ENCODE measurements around the gene RPL12. TPM values are rescaled to one million over a fixed set of nuclear protein-coding genes. Genes with fewer than 3 reads are reported as not detected.

The RPL12 gene
- total and polyA plus RNA-seq, 2 of the 13 experiments (the other 11 are each of a cell fraction or from before 2014, with no cell fraction given) = 1,551 to 2,590 TPM

GRCh38 chr9:127450243-127450760 is 904 bp downstream of the RPL12 start:
- no TSS peak for BruUV-seq (replicated peaks)
- TF ChIP-seq ISL2 (CRISPR knock-in tag; IDR thresholded peaks at IDR 0.05) (0 out of 2 replicates have a peak, but pooled peaks have one; percentile 17), KLF9 (CRISPR knock-in tag; IDR thresholded peaks at IDR 0.05; ENCODE audit: low read depth) (no peak), ZNF180 (CRISPR knock-in tag; IDR thresholded peaks at IDR 0.05; ENCODE audit: borderline replicate concordance, low read depth) (0 out of 2 replicates have a peak, but pooled peaks have one; percentile 28), CBX2 (IDR thresholded peaks at IDR 0.05; ENCODE audit: low read depth, low read length) (no peak), CBX2 (CRISPR knock-in tag; IDR thresholded peaks at IDR 0.05; ENCODE audit: low read depth) (no peak), SMARCE1 (IDR thresholded peaks at IDR 0.05; ENCODE audit: borderline replicate concordance) (no peak), ZNF232 (CRISPR knock-in tag; IDR thresholded peaks at IDR 0.05; ENCODE audit: borderline replicate concordance) (0 out of 2 replicates have a peak, but pooled peaks have one; percentile 36), ZNF224 (CRISPR knock-in tag; IDR thresholded peaks at IDR 0.05) (no peak), MLLT10 (CRISPR knock-in tag; IDR thresholded peaks at IDR 0.05) (0 out of 2 replicates have a peak, but pooled peaks have one; percentile 33), NFE2 (CRISPR knock-in tag; IDR thresholded peaks at IDR 0.05) (no peak), SIN3A (IDR thresholded peaks at IDR 0.05; ENCODE audit: borderline replicate concordance, low read depth, low read length) (0 out of 2 replicates have a peak, but pooled peaks have one; percentile 46), ZFP62 (CRISPR knock-in tag; IDR thresholded peaks at IDR 0.05) (no peak), TOE1 (CRISPR knock-in tag; IDR thresholded peaks at IDR 0.05) (no peak), POLR2G (IDR thresholded peaks at IDR 0.05; ENCODE audit: low read depth, low read length) (0 out of 2 replicates have a peak, but pooled peaks have one; percentile 13), HIC2 (CRISPR knock-in tag; IDR thresholded peaks at IDR 0.05; ENCODE audit: low read depth) (no peak), ZNF383 (CRISPR knock-in tag; IDR thresholded peaks at IDR 0.05; ENCODE audit: borderline replicate concordance) (no peak)
- TF ChIP-seq, protein P1, sequence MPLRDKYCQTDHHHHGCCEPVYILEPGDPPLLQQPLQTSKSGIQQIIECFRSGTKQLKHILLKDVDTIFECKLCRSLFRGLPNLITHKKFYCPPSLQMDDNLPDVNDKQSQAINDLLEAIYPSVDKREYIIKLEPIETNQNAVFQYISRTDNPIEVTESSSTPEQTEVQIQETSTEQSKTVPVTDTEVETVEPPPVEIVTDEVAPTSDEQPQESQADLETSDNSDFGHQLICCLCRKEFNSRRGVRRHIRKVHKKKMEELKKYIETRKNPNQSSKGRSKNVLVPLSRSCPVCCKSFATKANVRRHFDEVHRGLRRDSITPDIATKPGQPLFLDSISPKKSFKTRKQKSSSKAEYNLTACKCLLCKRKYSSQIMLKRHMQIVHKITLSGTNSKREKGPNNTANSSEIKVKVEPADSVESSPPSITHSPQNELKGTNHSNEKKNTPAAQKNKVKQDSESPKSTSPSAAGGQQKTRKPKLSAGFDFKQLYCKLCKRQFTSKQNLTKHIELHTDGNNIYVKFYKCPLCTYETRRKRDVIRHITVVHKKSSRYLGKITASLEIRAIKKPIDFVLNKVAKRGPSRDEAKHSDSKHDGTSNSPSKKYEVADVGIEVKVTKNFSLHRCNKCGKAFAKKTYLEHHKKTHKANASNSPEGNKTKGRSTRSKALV (CRISPR knock-in tag; IDR thresholded peaks at IDR 0.05) = 0 out of 2 replicates have a peak, but pooled peaks have one; percentile 9
- TF ChIP-seq, protein P2, sequence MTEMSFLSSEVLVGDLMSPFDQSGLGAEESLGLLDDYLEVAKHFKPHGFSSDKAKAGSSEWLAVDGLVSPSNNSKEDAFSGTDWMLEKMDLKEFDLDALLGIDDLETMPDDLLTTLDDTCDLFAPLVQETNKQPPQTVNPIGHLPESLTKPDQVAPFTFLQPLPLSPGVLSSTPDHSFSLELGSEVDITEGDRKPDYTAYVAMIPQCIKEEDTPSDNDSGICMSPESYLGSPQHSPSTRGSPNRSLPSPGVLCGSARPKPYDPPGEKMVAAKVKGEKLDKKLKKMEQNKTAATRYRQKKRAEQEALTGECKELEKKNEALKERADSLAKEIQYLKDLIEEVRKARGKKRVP (CRISPR knock-in tag; IDR thresholded peaks at IDR 0.05) = no peak
- TF ChIP-seq, protein P3, sequence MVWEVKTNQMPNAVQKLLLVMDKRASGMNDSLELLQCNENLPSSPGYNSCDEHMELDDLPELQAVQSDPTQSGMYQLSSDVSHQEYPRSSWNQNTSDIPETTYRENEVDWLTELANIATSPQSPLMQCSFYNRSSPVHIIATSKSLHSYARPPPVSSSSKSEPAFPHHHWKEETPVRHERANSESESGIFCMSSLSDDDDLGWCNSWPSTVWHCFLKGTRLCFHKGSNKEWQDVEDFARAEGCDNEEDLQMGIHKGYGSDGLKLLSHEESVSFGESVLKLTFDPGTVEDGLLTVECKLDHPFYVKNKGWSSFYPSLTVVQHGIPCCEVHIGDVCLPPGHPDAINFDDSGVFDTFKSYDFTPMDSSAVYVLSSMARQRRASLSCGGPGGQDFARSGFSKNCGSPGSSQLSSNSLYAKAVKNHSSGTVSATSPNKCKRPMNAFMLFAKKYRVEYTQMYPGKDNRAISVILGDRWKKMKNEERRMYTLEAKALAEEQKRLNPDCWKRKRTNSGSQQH (CRISPR knock-in tag; IDR thresholded peaks at IDR 0.05; ENCODE audit: low read depth) = 0 out of 2 replicates have a peak, but pooled peaks have one; percentile 10

More at GRCh38 chr9:127450243-127450760, 904 bp downstream of the RPL12 start:
- peaks cover 8 to 52% of the 10 kb centered on the region in 2 experiments for H3K36me3 ChIP-seq (replicated peaks in 1 of 2; ENCODE audit: control insufficient read depth in 1 of 2, insufficient read depth in 2 of 2, low read length in 2 of 2)
- POLR2A ChIA-PET = interaction anchor here (0.6 to 3.8 kb wide), 12 partner anchors 27 to 321 kb away, joined by 3 to 39 read pairs (median 5); partner anchors contain the start of genes SLC2A8, TOR2A and ZNF79
- H3K9me3 ChIP-seq (ENCODE audit: low read length) = no peaks in the 10 kb centered on the region
- FAIRE-seq = no peak
- peak overlapping the region; percentile 89 for H3K4me2 ChIP-seq (ENCODE audit: low read depth, low read length)
- 3% methylated on average over 14 of the region's 14 CpGs for WGBS (ENCODE audit: low lambda C conversion rate)
- CTCF ChIA-PET (ENCODE audit: low intra/inter-chr PET ratio, low total read pairs) = no interaction called here
- ATAC-seq = peak; percentile 2; the same call in 2 of the 3 replicates
- peaks cover 36% of the 10 kb centered on the region for H3K4me1 ChIP-seq (ENCODE audit: insufficient read depth, low read length)
- H3K79me2 ChIP-seq (ENCODE audit: insufficient read depth, low read length) = peaks cover 35% of the 10 kb centered on the region
- no peak overlapping the region for H2AFZ ChIP-seq (ENCODE audit: low read length)
- intact Hi-C loops (cut with micrococcal nuclease; ENCODE audit: unreplicated experiment) = loop anchor here (5.0 kb wide), 1 partner anchor 58 kb away; no protein-coding TSS in a partner anchor
- no peak for DNase-seq (ENCODE audit: low spot score)
- H3K4me3 ChIP-seq (replicated peaks in 1 of 3; ENCODE audit: insufficient read depth in 1 of 3, low read depth in 2 of 3, low read length in 3 of 3) = peak overlapping the region; percentile 85 to 97 (median 93)
- in situ Hi-C loops (cut with HindIII; ENCODE audit: extremely low pct_ligation_motif_present, low pct_unique_long_range_greater_than_20kb) = no loop called here
- H3K9ac ChIP-seq (ENCODE audit: insufficient read depth, low read depth, low read length) = peak overlapping the region; percentile 98
- peak overlapping the region; percentile 83 for H3K27ac ChIP-seq (ENCODE audit: extremely low read length, insufficient read depth, low read length)
- peaks cover 45% of the 10 kb centered on the region for H4K20me1 ChIP-seq (ENCODE audit: insufficient read depth, low read length)
- no peaks in the 10 kb centered on the region; a peak in 1 of 5 replicates for H3K27me3 ChIP-seq (ENCODE audit: control insufficient read depth in 1 of 2, insufficient read depth in 2 of 2, low read length in 2 of 2)

Data from HepG2 (cell line).